ENCODE results near the gene ZNF24. TPM values are rescaled to one million over a fixed set of nuclear protein-coding genes. Genes with fewer than 3 reads are reported as not detected.

The ZNF24 gene
- total RNA-seq, 1 experiment from 2014 or later: 57.9 TPM

DNA sequence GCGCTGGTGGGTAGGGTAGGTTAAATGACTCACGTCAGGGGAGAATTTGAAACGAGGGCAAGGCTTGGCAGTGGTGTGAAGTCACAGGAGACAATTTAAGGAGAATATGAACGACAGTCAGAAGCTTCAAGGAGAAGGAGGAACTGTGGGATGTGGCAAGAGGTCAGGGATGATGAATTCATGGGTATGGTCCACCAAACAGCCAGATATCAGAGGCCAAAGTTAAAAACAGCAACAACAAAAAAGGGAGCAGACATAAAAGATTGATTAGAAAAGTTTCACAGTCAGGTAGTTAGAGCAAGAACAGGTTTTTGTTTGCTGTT is 34.3 kb upstream of the ZNF24 start:
- WGBS (ENCODE audit: extremely low coverage, insufficient read length, low lambda C conversion rate): no CpG with 5 or more reads among the region's 4 CpGs
- Mint-ChIP-seq H3K36me3 (ENCODE audit: insufficient read depth in 1 of 3, low read depth in 3 of 3) (peaks cover 2 to 5% (median 4%) of the 10 kb centered on the region in 3 experiments; a peak in 4 of 7 replicates), H3K4me3 (no peak overlapping the region)

More for the DNA sequence above, 34.3 kb upstream of the ZNF24 start:
- Mint-ChIP-seq H3K4me1 (peaks cover 8 to 14% of the 10 kb centered on the region in 2 experiments), H3K27me3 (ENCODE audit: low read depth) (peaks cover 23% of the 10 kb centered on the region), H3K27ac (no peak overlapping the region), H3K9me3 (peaks cover 9% of the 10 kb centered on the region in 2 experiments; a peak in 3 of 5 replicates)
- no peak overlapping the region for H2BK15ac ChIP-seq (ENCODE audit: low read depth, low read length)
- no peaks in the 10 kb centered on the region for H4K20me1 ChIP-seq (ENCODE audit: control insufficient read depth, insufficient read depth, insufficient read length)
- no peak overlapping the region for H2AK5ac ChIP-seq (ENCODE audit: insufficient read length, low read length)
- H3K4ac ChIP-seq (ENCODE audit: low read depth, low read length): no peak overlapping the region
- H2BK120ac ChIP-seq (ENCODE audit: low read depth, low read length, poor library complexity, severe bottlenecking): no peak overlapping the region
- no peak overlapping the region for H3K4me2 ChIP-seq (ENCODE audit: insufficient read depth, insufficient read length, low read length)
- no peak overlapping the region for H4K91ac ChIP-seq (ENCODE audit: insufficient read length, low read depth, low read length)
- DNase-seq: no peak
- no peak overlapping the region for H2BK20ac ChIP-seq (ENCODE audit: low read depth, low read length, poor library complexity, severe bottlenecking)
- no peak overlapping the region for H3K18ac ChIP-seq (ENCODE audit: insufficient read length, low read depth, low read length)
- H3K14ac ChIP-seq (ENCODE audit: insufficient read depth, low read length): no peak overlapping the region
- peaks cover 4% of the 10 kb centered on the region for H3K23me2 ChIP-seq (ENCODE audit: insufficient read length, low read depth, low read length, poor library complexity, severe bottlenecking)
- H3K27ac ChIP-seq (ENCODE audit: insufficient read length, low read depth, low read length): no peak overlapping the region
- H2AFZ ChIP-seq (ENCODE audit: low read length): no peak overlapping the region
- no peak overlapping the region for H3K9ac ChIP-seq (ENCODE audit: extremely low read depth, insufficient read length, low read length)
- no peak overlapping the region for H4K5ac ChIP-seq (ENCODE audit: insufficient read length, low read depth, low read length)
- no peak overlapping the region for H4K8ac ChIP-seq (replicated peaks; ENCODE audit: insufficient read length, low read depth, low read length)
- no peaks in the 10 kb centered on the region for H3K9me3 ChIP-seq (ENCODE audit: control insufficient read depth, low read depth, low read length)
- no peak overlapping the region for H3K56ac ChIP-seq (ENCODE audit: insufficient read length, low read depth, low read length)
- no peaks in the 10 kb centered on the region for H3K27me3 ChIP-seq (ENCODE audit: insufficient read depth, low read length)
- no peak overlapping the region for H2BK12ac ChIP-seq (ENCODE audit: insufficient read length, low read depth, low read length)
- TF ChIP-seq, protein P1, sequence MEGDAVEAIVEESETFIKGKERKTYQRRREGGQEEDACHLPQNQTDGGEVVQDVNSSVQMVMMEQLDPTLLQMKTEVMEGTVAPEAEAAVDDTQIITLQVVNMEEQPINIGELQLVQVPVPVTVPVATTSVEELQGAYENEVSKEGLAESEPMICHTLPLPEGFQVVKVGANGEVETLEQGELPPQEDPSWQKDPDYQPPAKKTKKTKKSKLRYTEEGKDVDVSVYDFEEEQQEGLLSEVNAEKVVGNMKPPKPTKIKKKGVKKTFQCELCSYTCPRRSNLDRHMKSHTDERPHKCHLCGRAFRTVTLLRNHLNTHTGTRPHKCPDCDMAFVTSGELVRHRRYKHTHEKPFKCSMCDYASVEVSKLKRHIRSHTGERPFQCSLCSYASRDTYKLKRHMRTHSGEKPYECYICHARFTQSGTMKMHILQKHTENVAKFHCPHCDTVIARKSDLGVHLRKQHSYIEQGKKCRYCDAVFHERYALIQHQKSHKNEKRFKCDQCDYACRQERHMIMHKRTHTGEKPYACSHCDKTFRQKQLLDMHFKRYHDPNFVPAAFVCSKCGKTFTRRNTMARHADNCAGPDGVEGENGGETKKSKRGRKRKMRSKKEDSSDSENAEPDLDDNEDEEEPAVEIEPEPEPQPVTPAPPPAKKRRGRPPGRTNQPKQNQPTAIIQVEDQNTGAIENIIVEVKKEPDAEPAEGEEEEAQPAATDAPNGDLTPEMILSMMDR (conservative IDR thresholded peaks at IDR 0.05): no peak
- no peaks in the 10 kb centered on the region for H3K79me1 ChIP-seq (ENCODE audit: insufficient read depth, low read depth, low read length, poor library complexity, severe bottlenecking)
- no peak overlapping the region for H2BK5ac ChIP-seq (ENCODE audit: insufficient read length, low read length)
- H3K4me1 ChIP-seq (ENCODE audit: insufficient read depth, low read length): no peaks in the 10 kb centered on the region; the same call in 1 of the 2 replicates
- no peak overlapping the region for H3T11ph ChIP-seq (ENCODE audit: low read length)
- H3K79me2 ChIP-seq (ENCODE audit: insufficient read depth, low read length): no peaks in the 10 kb centered on the region
- no peak overlapping the region for H3K23ac ChIP-seq (ENCODE audit: insufficient read length, low read depth, low read length)
